ENCODE results near the gene AMOTL1.

- TF ChIP-seq CTCF (IDR thresholded peaks at IDR 0.05), result no peak
- no peak for TF ChIP-seq POLR2A (IDR thresholded peaks at IDR 0.05)
Measured at GRCh38 chr11:94809251-94809650, 41.1 kb downstream of the AMOTL1 start.
